H54 (cell line): ENCODE data around the gene SMOC1.

Source experiments
- DNase-seq: peaks from one replicate; pipeline ENCODE4 v3.0.0; 2011; ENCODE audit warnings: low spot score, mixed read lengths; ENCODE audit not compliant: insufficient read length
- FAIRE-seq: peaks from 3 replicates; lab custom pipeline; 2011; peaks lifted over from hg19 to GRCh38; lab: Jason Lieb, UNC
- POLR2A ChIP-seq: IDR thresholded peaks from 2 replicates; pipeline ENCODE4 v1.6.1; 2011; ENCODE audit warnings: low read depth, mild to moderate bottlenecking, low read length

Gene SMOC1

DNA sequence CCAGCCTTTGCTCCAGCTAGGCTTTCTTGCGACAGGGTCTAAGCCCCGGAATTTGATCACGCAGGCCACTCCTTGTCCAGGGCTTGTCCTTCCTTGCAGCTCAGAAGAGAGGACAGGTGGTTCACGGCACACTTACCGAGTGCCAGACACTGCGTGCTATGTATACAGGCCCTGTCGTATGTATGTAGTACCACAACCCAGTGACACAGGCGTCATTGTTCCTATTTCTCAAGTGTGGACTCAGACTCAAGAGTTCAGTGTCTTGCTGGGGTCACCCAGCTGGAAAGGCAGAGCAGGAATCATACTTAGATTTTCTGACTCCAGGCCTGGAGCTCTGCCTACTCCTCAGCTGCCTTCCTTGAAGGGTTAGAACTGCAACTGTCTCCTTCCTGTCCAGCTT lies 153.9 kb downstream of the SMOC1 start:
- DNase-seq: no peak
- FAIRE-seq: no peak
- TF ChIP-seq POLR2A: no peak

DNA sequence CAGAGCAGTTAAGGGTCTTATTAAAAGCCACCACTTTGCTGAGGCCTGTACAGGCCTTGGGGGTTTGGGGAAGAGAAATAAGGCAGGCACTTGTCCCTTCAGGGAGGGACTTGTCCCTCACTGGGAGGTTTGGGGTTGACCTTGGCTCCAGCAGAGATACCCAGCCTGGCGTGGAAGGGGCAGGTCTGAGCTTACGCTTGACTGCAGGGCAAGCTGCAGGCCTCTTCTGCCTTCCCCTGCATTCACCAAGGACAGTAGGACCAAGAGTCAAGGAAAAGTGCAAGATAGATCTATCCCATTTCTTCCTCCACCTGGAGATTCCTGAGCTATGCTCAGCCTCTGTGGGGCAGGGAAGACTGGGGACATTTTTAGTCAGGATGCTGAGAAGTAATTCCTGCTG lies 154.3 kb downstream of the SMOC1 start:
- no peak for FAIRE-seq

DNA sequence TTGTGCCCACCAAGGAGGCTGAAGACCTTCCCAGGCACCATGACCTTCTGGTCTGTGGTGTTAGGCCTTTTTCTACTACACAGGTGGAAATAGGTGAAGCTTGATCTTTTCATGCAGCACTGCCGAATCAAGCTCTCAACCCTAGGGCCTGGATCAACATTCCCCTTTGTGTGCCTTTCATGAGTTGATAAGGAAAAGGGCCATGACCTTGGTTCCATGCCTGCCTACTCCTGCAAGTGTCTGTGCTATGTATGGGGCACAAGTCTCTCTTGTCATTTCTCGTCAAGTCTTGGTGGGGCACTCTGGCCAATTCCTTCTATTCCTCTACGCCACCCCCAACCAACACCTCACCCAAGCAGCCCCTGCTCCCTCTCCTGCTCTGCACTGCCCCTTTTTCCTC lies 155.0 kb downstream of the SMOC1 start:
- DNase-seq: no peak
- FAIRE-seq: no peak
- no peak for TF ChIP-seq POLR2A

More for the DNA sequence above, 154.3 kb downstream of the SMOC1 start:
- no peak for DNase-seq
- no peak for TF ChIP-seq POLR2A

DNA sequence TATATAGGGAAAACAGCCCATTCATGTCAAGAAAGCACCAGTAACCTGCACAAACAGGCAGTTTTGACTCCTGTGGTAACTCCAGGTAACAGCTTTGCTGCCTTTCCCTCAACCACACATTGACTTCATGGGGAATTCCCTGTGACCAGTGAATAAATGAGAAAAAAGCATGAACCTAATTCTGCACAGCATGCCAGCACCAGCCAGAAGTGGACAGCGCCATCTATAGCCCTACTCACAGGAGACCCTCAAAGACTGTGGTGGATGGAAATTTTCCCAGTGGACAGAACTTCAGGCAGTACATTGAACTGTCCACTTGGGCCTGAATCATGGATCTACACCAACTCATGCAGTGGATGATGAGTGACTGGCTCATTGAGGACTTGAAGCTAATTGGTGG lies 157.4 kb downstream of the SMOC1 start:
- FAIRE-seq: no peak
- DNase-seq: no peak
- TF ChIP-seq POLR2A: no peak

DNA sequence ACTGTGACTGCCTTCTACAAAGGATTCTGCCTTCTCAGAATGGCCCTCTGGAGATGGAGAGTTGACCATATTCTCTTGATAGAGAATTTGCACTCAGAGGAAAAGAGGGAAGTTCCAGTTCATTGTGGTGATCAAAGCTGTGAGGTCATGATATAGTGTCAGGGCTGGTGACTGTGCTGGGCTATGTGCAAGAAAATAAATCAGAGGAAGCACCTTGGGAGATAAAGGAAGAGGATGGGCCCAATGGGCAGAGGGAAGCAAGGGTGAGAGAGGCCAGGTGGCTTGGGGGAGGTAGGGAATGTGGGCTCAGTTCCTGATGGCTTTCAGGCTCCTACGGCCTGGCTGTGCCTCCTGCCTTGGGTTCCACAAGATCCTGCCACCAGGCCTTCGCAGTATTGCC lies 163.8 kb downstream of the SMOC1 start:
- no peak for DNase-seq
- no peak for FAIRE-seq
- no peak for TF ChIP-seq POLR2A

DNA sequence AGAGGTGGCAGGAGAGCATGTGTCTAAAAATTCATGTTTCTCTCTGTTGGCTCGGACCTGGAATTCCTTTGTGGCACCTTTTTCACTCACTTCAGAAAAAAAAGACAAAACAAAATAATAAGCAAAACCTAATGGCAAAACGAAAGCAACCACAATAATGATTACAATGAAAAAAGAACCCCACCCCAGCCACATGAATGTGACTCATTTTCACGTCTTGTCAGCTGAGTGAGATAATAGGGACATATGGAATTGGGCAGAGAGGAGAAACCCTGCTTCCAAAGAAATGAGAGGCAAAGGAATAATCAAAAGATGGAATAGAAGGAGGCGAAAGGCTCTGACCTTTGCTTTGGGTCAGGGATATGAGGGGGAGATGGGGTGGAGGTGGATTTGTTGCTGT lies 166.1 kb downstream of the SMOC1 start:
- FAIRE-seq: no peak
- TF ChIP-seq POLR2A: no peak
- no peak for DNase-seq

DNA sequence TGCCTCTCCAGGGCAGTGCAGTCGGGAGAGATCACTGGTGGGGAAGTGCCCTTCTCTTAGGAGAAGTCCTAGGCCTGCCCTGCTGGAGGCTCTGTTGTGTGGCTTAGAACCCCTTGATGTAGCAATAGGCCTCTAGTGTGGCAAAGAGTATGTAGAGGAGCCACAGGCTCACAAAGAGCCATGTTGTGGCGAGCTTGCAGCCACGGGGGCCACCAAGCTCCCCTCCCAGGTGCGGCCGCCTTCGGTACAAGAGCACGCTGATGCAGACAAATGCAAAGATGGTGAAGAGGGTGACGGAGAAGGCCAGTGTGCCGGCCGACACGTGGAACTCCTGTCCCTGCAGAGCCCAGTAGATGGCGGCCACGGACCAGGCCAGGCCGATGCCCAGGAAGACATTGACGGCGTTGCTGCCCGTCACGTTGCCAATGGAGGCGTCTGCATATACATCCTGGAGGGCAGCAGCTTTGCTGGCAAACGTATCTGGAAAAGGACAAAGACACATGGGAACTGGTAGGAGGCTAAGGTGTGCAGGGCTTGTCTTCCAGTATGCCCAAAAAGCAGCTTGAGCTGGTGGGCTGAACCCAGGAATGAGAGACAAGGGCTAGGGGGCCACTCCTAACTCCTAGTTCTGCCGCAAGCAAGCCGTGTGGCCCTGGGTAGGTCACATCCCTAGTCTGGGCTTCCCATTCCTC lies 166.8 kb downstream of the SMOC1 start:
- TF ChIP-seq POLR2A: no peak
- no peak for DNase-seq
- no peak for FAIRE-seq

DNA sequence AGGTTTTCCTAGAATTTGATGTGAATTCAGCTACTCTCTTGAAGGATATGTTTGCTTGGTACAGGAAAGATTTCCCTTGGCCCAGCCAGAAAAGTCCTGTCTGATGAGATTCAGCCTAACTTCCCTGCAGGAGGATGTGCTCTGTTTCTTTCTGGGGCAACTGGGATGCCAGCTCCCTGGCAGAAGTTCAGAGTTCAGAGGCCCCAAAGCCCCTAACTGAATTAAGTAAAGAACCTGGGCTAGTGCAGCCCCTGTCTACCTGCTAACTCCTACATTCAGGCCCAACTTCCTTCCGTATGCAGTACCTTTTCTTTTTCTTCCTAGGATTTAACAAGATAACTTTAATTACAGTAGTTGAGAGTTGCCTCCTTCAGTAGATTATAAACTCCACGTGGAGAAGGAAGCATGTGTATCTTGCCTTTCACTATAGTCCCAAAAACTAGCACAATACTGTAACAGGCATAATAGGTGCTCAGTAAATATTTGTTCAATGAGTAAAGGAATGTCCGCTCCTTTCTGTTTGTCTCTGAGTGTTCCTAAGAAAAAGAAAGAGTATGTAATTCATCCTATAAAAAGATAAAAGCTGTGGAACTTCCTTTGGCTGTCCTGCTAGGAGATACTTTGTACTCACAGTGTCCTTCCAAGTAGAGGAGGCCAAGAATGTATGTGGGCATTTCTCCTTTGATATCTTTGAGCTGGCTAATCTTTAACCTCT lies 168.5 kb downstream of the SMOC1 start:
- TF ChIP-seq POLR2A: no peak
- no peak for FAIRE-seq
- DNase-seq: no peak

DNA sequence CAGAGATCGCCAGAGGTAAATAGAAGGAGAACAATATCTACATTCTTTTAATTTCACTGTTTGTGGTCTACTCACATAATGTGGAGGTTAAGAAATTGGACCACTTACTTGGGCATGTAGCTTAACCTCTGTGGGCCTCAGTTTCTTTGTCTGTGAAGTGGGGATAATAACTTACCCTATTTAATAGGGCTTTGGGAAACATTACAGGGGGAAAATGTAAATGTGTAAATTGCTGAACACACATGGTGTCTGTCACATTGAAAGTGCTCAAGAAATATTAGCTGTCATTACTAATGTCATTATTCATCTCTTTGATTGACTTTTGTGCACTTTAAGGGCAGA lies 169.1 kb downstream of the SMOC1 start:
- FAIRE-seq (no peak), DNase-seq (no peak)
- no peak for TF ChIP-seq POLR2A

DNA sequence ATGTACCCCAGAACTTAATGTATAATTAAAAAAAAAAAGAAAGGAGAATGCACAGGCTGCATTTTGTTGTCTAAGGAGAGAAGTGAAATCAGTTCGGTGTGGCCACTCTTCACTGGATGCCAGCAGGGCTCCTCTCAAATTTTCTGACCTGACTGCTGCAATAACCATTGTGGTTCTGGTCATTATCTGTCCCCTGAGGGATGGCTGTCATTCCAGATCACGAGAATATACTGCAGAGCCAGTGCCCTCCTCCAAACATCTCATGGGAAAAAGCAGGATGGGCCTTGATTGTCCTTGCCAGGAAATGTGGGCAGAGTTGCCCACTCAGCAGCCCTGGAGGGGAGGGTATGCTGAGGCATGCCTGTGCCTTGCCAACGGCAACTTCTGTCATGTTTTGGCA lies 170.4 kb downstream of the SMOC1 start:
- FAIRE-seq: no peak
- DNase-seq: no peak
- TF ChIP-seq POLR2A: no peak

DNA sequence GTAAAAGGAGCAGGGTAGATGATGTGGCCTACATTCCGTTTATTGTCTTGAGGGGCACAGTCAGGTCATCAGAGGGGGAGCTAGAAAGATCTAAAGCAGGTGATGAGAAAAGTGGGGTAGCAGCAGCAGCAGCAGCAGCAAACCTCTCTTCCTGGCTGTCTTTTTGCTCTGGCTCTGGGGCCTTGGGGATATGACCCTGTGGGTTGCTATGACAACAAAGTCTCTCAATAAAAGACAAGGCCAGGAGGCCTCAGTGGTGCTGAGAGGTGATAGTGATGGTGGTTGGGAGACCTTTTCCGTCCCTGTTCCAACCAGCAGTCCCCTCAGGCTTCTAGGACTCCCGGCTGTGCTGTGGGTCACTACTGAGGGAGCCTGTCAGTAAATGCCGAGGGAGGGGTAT lies 170.9 kb downstream of the SMOC1 start:
- no peak for TF ChIP-seq POLR2A
- FAIRE-seq (no peak), DNase-seq (no peak)

DNA sequence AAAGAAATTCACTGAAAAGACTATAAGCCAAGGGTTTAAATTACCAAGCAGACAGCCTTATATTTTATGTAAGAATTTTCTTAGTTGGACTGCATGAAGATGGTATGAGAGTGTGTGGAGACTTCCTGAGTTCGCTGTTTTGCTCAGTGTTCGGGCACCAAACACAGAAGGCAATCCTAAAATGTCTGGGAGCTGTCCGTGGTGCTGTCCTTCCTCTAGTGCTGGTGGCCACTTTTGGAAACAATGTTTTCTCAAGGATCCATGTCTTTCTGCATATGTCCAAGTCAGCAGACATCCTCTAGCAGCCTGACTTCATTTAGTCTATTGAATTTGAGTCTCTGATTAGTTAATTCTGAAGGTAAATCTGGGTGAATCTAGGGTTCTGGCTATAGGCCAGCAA lies 173.8 kb downstream of the SMOC1 start:
- DNase-seq: no peak
- TF ChIP-seq POLR2A: no peak
- FAIRE-seq: no peak

DNA sequence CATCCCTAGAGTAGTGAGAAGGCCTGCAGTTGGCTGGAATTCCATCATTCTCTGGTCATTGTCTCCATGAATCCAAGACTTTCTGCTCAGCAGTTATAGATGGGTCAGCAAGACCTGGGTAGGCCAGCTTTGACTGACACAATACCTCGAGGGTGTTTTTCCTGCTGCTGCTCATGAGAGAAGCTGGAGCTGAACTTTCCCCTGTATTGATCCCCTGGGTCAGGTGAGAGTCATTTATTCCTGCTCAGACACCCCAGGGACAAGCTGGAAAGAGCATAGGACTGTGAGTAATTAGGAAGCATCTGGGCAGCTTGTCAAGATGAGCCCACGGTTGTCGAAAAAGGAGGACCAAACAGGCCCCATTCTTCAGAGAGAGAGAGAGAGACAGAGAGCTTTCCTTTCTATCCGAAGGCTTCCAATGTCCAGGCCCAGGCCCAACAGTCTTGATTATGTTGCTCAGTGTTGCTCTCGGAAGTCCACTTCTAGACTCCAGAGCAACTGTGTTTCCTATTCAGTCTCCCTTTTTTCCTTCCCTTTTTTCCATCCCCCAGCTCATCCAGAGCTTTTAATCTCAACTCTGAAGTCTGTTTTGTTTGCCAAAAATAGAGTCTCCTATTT lies 178.4 kb downstream of the SMOC1 start:
- DNase-seq (no peak), FAIRE-seq (no peak)
- TF ChIP-seq POLR2A: no peak

DNA sequence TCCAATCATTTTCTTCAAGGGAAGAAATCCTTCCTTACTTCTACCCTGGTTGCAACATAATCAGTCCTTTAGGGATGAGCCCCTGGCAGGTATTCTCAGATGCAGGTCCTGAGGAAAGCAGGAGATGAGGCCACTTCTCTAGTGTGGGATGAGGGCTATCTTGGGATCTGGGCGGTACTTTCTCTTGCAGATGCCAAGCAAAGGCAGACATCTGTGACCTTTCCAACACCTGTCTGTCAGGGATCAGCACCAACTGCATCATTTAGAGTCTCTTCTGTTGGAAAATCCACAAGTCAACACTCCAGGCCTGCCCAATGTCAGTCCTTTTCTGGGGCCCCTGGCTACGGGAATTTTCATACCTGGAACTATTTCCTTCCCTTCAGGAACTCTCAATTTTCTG lies 180.3 kb downstream of the SMOC1 start:
- DNase-seq (no peak), FAIRE-seq (no peak)
- TF ChIP-seq POLR2A: no peak

DNA sequence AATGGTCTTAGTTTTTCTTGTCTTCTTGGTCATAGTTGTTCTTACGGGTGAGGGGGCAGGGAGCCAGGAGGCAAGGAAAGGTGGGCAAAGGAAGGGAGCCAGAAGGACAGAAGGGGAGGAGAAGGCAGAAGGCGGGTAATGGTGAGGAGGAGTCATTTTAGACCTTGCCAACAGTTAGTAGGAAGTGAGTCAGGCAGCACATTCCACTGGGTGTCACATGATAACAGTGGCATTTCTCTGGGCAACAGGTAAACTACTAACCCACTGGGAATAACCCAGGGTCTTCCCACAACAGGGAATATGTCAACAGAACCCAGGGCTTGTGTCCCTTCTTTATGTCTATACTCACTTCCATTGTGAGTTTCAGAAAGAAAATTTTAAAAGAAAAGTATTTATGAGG lies 181.9 kb downstream of the SMOC1 start:
- no peak for TF ChIP-seq POLR2A
- DNase-seq: peak; percentile 30
- no peak for FAIRE-seq
